C4-2B (cell line): ENCODE measurements around the gene PON1.

ENCODE experiments used
- H3K27ac ChIP-seq: fragments of 450-650 bp; 2 replicates; pipeline ENCODE4 v1.5.1; 2017
- CTCF ChIP-seq: fragments of 450-650 bp; conservative IDR thresholded peaks from 2 replicates; pipeline ENCODE4 v1.5.1; 2017; ENCODE audit warnings: mild to moderate bottlenecking
- ZFX ChIP-seq: fragments of 450-650 bp; IDR thresholded peaks from 2 replicates; pipeline ENCODE4 v1.6.1; 2017

The PON1 gene

GRCh38 chr7:95327356-95327755, 3.0 kb upstream of the PON1 start:
- no peak for TF ChIP-seq ZFX
- TF ChIP-seq CTCF = no peak
- H3K27ac ChIP-seq = no peak overlapping the region

GRCh38 chr7:95323410-95324129, 762 bp downstream of the PON1 start:
- H3K27ac ChIP-seq = peak overlapping the region; percentile 46; the same call in 1 of the 2 replicates
- TF ChIP-seq ZFX (no peak), CTCF (no peak)

GRCh38 chr7:95322854-95323253, 1.5 kb downstream of the PON1 start:
- H3K27ac ChIP-seq = peak overlapping the region; percentile 54
- TF ChIP-seq ZFX (no peak), CTCF (no peak)

- TF ChIP-seq CTCF (no peak), ZFX (no peak)
- peak overlapping the region; percentile 54 for H3K27ac ChIP-seq
Measured at GRCh38 chr7:95322396-95322795, 1.9 kb downstream of the PON1 start.

- no peak for TF ChIP-seq ZFX
- no peak for TF ChIP-seq CTCF
- H3K27ac ChIP-seq = no peak overlapping the region
Measured at GRCh38 chr7:95321720-95322119, 2.6 kb downstream of the PON1 start.

- no peak for TF ChIP-seq CTCF
- TF ChIP-seq ZFX = no peak
- H3K27ac ChIP-seq = no peak overlapping the region
Measured at GRCh38 chr7:95320651-95321050, 3.7 kb downstream of the PON1 start.

- TF ChIP-seq ZFX = no peak
- no peak for TF ChIP-seq CTCF
- H3K27ac ChIP-seq = no peak overlapping the region
Measured at GRCh38 chr7:95319570-95319969, 4.8 kb downstream of the PON1 start.
